Activated naive CD4-positive, alpha-beta T cell treated with anti-CD3 and anti-CD28 coated beads for 36 hours (primary cell): ENCODE measurements around the gene AASDH. TPM values are rescaled to one million over a fixed set of nuclear protein-coding genes. Genes with fewer than 3 reads are reported as not detected.

ENCODE experiments used
- CTCF ChIA-PET: fragments of 350-600 bp; sonication (Branson Sonifier 250); formaldehyde crosslinking; loops from one replicate; lab custom pipeline; 2021; ENCODE audit warnings: antibody characterized with exemption; lab: Charles Lee
- DNase-seq: peaks from one replicate; pipeline ENCODE4 v3.0.0-alpha.2; 2020
- H3K27ac Mint-ChIP-seq: one replicate; pipeline ENCODE4 v1.8.0; 2021; ENCODE audit warnings: mild to moderate bottlenecking, mixed read lengths
- H3K27me3 Mint-ChIP-seq: one replicate; pipeline ENCODE4 v1.8.0; 2021; ENCODE audit warnings: low read depth, mixed read lengths
- H3K36me3 Mint-ChIP-seq: one replicate; pipeline ENCODE4 v1.8.0; 2021; ENCODE audit warnings: low read depth, mixed read lengths
- H3K4me1 Mint-ChIP-seq: one replicate; pipeline ENCODE4 v1.8.0; 2021; ENCODE audit warnings: low read depth, mixed read lengths
- H3K4me3 Mint-ChIP-seq: one replicate; pipeline ENCODE4 v1.8.0; 2021; ENCODE audit warnings: mild to moderate bottlenecking, moderate library complexity, mixed read lengths
- H3K9me3 Mint-ChIP-seq: one replicate; pipeline ENCODE4 v1.8.0; 2021; ENCODE audit warnings: mixed read lengths
- intact Hi-C: fragments of 100-400 bp; cut with micrococcal nuclease; formaldehyde crosslinking; loops from one replicate; pipeline ENCODE4 v1.15.1; 2023
- total RNA-seq, 2 experiments: library from RNA; stranded (reverse); gene quantifications; one replicate each; pipeline ENCODE4 v1.2.3, GENCODE V29; 2021

AASDH gene
- total RNA-seq, 2 experiments from 2014 or later: 13.5 to 17.0 TPM

DNA sequence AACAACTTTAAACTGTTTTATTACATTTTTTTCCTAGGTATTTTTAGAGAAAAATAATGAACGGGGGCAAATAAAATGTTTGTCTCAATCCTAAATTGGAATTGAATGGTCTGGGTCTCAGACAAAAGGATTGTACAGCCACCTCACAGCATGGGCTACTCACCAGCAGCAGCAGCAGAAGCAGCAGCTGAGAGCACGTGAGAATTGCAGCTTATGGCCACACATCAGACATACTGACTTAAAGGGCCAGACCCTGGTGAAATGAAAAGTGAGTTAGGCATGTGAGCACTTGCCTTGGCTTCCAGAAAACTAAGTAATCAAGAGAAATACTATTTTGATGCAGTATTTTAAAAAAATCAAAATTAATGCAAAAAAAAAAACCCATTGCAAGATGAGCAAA is 56.6 kb downstream of the AASDH start:
- no peak for DNase-seq
- H3K36me3 Mint-ChIP-seq: peaks cover 2% of the 10 kb centered on the region
- H3K4me3 Mint-ChIP-seq: no peak overlapping the region
- CTCF ChIA-PET: no interaction called here
- H3K9me3 Mint-ChIP-seq: peaks cover 6% of the 10 kb centered on the region
- H3K4me1 Mint-ChIP-seq: no peaks in the 10 kb centered on the region
- no peaks in the 10 kb centered on the region for H3K27me3 Mint-ChIP-seq
- H3K27ac Mint-ChIP-seq: no peak overlapping the region
- intact Hi-C loops: no loop called here

DNA sequence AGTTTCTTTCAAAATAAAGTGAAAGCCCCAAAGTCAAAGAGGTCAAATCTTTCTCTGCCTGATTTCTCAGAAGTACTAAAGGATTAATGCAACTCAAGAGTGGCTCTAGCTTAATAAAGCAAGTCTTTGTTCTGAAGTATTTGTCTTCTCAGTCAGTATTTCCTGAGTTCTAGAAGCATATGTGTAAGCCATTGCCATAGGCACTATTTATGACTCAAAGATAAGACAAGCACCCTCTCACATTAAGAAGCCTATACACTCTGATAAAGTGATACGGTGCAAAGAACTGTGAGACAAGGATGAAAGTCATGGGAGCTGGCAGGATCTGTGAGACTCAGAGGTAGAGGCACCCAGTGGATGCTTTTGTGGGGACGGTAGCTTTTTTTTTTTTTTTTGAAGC is 60.9 kb downstream of the AASDH start:
- intact Hi-C loops: no loop called here
- Mint-ChIP-seq H3K4me3 (no peak overlapping the region), H3K4me1 (no peaks in the 10 kb centered on the region), H3K9me3 (peaks cover 1% of the 10 kb centered on the region), H3K27me3 (no peaks in the 10 kb centered on the region), H3K36me3 (no peaks in the 10 kb centered on the region), H3K27ac (no peak overlapping the region)
- DNase-seq: no peak
- CTCF ChIA-PET: no interaction called here

DNA sequence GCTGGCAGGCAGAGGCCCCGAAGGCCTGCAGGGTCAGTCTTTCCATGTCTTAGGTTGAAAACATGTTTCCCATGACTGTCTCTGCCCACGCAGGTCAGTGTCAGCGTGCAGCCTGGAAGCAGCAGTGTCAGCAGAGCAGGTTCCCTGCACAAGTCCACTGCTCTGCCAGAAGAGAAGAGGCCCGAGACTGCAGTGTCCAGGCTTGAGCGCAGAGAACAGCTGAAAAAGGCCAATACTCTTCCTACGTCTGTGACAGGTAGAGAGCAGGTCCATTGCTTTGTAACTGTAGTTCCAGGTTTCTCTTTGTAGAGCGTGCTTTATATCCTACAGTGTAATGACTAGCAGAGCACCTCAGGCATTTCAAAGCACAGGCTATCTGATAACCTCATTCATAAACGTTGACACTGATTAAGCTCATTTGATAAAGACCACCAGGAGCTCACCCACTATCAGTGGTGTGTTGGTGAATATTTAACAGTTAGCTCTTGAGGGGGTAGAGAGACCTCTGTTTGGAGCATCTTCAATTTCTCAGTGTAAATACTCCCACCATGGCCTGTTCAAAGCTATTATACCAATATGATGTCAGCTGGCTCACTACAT is 63.2 kb downstream of the AASDH start:
- no peaks in the 10 kb centered on the region for H3K9me3 Mint-ChIP-seq
- no peaks in the 10 kb centered on the region for H3K36me3 Mint-ChIP-seq
- no peak overlapping the region for H3K4me3 Mint-ChIP-seq
- H3K27me3 Mint-ChIP-seq: no peaks in the 10 kb centered on the region
- CTCF ChIA-PET: interaction anchor here (0.6 kb wide), 1 partner anchor 456 kb away, joined by 4 read pairs; no protein-coding TSS in a partner anchor
- H3K4me1 Mint-ChIP-seq: no peaks in the 10 kb centered on the region
- no peak overlapping the region for H3K27ac Mint-ChIP-seq
- DNase-seq: no peak
- intact Hi-C loops: no loop called here

DNA sequence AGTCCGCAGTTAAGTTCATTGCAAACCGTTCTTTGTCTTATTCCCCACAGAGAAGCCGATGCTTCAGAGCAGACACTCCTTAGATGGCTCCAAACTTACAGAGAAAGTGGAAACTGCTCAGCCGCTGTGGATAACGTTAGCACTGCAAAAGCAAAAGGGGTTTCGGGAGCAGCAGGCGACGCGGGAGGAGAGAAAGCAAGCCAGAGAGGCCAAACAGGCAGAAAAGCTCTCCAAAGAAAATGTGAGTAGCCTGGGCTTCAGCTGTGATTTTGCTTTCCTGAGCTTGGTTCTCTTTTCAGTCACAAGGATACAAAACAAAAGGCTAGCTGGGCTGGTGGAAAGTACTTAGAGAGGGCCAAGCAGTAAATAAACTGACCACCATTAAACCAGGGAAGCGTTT is 64.0 kb downstream of the AASDH start:
- CTCF ChIA-PET: no interaction called here
- Mint-ChIP-seq H3K27me3 (no peaks in the 10 kb centered on the region), H3K4me3 (no peak overlapping the region), H3K9me3 (no peaks in the 10 kb centered on the region), H3K27ac (no peak overlapping the region), H3K4me1 (no peaks in the 10 kb centered on the region), H3K36me3 (no peaks in the 10 kb centered on the region)
- intact Hi-C loops: no loop called here
- DNase-seq: no peak

DNA sequence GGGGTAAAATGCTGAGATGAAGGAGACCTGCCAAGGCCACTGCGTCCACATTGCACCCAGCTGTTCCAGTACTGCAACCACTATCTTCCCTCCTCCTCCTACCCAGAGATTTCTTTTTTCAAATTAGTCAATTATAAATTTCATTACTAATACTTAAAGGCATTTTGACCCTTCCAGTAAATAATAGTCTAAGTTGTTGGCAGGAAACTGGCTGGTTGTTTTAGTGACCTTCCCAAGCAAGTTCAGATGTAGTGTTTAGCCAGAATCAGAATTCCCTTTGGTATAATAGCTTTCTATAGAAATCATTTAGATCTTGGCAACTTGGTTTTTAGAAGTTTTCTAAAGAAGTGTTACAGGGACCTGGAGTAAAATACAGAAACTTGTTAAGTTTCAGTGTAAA is 66.0 kb downstream of the AASDH start:
- Mint-ChIP-seq H3K4me1 (no peaks in the 10 kb centered on the region), H3K4me3 (no peak overlapping the region)
- intact Hi-C loops: no loop called here

DNA sequence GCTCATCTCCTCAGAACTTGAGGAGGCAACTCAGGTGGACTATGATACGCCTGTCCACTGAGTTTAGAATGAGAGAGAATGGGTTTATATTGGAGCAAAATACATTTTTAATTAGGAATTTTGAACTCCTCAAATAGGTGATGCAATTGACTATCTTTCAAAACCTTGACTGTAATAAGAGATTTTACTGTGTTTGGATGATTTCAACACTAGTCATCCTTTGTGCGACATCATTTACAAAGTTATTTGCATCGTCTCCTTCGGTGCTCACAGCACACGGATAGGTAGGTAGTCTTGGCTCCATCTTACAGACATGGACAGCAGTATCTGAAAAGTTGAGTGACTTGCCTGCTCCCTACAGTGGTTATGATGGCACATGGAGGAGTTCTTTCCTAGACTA is 67.0 kb downstream of the AASDH start:
- no peaks in the 10 kb centered on the region for H3K4me1 Mint-ChIP-seq
- H3K27ac Mint-ChIP-seq: no peak overlapping the region
- intact Hi-C loops: no loop called here
- H3K36me3 Mint-ChIP-seq: no peaks in the 10 kb centered on the region
- H3K9me3 Mint-ChIP-seq: no peaks in the 10 kb centered on the region
- no peak for DNase-seq
- H3K4me3 Mint-ChIP-seq: no peak overlapping the region
- H3K27me3 Mint-ChIP-seq: no peaks in the 10 kb centered on the region
- CTCF ChIA-PET: interaction anchor here (0.5 kb wide), 1 partner anchor 358 kb away, joined by 4 read pairs; no protein-coding TSS in a partner anchor

More for the DNA sequence above, 66.0 kb downstream of the AASDH start:
- H3K27me3 Mint-ChIP-seq: no peaks in the 10 kb centered on the region
- H3K27ac Mint-ChIP-seq: no peak overlapping the region
- no peaks in the 10 kb centered on the region for H3K36me3 Mint-ChIP-seq
- CTCF ChIA-PET: no interaction called here
- no peaks in the 10 kb centered on the region for H3K9me3 Mint-ChIP-seq
- DNase-seq: no peak

DNA sequence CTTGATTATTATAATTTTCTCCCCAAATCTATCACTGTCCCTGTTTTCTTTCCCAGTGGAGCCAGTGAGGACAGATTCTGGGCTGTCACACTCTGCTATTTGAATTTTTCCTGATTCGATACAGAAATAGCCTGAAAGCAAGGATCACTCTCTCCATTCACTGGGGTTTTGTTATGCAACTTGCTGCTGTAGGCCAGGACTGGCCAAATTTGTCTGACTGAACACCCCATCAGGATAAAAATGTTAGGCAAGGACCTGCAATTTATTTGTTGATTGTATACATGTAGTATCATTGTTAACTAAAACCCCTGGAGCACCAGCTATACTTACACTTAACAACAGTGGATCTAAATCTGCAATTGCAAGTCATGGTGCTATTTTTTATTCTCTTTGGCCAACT is 68.7 kb downstream of the AASDH start:
- no peaks in the 10 kb centered on the region for H3K36me3 Mint-ChIP-seq
- no peak for DNase-seq
- intact Hi-C loops: no loop called here
- H3K4me3 Mint-ChIP-seq: no peak overlapping the region
- H3K4me1 Mint-ChIP-seq: no peaks in the 10 kb centered on the region
- no peaks in the 10 kb centered on the region for H3K9me3 Mint-ChIP-seq
- CTCF ChIA-PET: no interaction called here
- no peak overlapping the region for H3K27ac Mint-ChIP-seq
- no peaks in the 10 kb centered on the region for H3K27me3 Mint-ChIP-seq

DNA sequence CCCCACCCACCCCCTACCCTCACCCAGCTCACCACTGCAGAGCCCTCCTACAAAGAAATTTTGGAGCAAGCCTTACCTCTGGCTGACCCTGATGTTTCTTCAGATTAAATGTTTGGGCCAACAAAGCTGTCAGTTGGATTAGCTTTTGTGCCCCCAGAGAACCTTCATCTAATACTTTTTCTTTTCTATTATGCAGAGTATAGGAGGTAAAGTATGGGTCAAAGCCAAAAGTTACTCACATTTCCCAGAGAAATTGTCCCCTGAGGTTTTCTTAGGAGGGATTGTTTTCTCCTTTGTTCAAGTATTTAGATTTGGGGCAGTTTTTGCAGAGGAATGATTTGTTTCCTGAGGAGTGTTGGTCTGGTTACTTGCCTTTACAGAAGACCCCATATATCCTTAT is 69.5 kb downstream of the AASDH start:
- Mint-ChIP-seq H3K27me3 (no peaks in the 10 kb centered on the region), H3K4me1 (no peaks in the 10 kb centered on the region), H3K9me3 (no peaks in the 10 kb centered on the region), H3K36me3 (no peaks in the 10 kb centered on the region), H3K27ac (no peak overlapping the region), H3K4me3 (no peak overlapping the region)
- CTCF ChIA-PET: no interaction called here
- DNase-seq: no peak
- intact Hi-C loops: no loop called here

DNA sequence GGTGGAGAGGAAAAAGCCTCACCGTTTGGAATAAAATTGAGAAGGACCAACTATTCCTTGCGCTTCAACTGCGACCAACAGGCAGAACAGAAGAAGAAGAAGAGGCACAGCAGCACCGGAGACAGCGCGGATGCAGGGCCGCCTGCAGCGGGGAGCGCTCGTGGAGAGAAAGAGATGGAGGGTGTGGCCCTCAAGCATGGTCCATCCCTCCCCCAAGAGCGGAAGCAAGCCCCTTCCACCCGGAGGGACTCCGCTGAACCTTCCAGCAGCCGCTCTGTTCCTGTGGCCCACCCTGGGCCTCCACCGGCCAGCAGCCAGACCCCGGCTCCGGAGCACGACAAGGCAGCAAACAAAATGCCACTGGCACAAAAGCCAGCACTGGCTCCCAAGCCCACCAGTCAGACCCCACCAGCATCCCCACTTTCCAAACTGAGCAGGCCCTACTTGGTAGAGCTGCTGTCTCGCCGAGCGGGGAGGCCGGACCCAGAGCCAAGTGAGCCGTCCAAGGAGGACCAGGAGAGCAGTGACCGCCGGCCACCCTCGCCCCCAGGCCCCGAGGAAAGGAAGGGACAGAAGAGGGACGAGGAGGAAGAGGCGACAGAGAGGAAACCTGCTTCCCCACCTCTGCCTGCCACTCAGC is 71.2 kb downstream of the AASDH start:
- Mint-ChIP-seq H3K36me3 (no peaks in the 10 kb centered on the region), H3K4me3 (no peak overlapping the region), H3K4me1 (no peaks in the 10 kb centered on the region), H3K27ac (no peak overlapping the region), H3K27me3 (no peaks in the 10 kb centered on the region), H3K9me3 (no peaks in the 10 kb centered on the region)
- CTCF ChIA-PET: no interaction called here
- intact Hi-C loops: no loop called here
- no peak for DNase-seq

DNA sequence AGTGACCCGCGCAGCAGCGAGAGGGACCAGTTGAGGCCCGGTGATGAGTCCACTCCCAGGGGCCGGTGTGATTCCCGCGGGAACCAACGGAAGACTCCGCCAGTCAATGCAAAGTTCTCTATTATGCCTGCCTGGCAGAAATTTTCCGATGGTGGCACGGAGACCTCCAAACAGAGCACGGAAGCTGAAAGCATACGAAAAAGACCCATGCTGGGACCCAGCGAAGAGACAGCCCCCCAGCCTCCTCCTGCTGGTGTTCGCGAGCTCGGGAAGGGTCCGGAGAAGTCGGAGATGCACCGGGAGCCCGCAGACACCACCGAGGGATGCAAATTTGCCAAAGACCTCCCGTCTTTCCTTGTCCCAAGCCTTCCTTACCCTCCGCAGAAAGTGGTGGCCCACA is 71.7 kb downstream of the AASDH start:
- CTCF ChIA-PET: no interaction called here
- no peaks in the 10 kb centered on the region for H3K27me3 Mint-ChIP-seq
- no peak overlapping the region for H3K27ac Mint-ChIP-seq
- DNase-seq: no peak
- H3K4me3 Mint-ChIP-seq: no peak overlapping the region
- intact Hi-C loops: no loop called here
- H3K36me3 Mint-ChIP-seq: no peaks in the 10 kb centered on the region
- no peaks in the 10 kb centered on the region for H3K4me1 Mint-ChIP-seq
- H3K9me3 Mint-ChIP-seq: no peaks in the 10 kb centered on the region

DNA sequence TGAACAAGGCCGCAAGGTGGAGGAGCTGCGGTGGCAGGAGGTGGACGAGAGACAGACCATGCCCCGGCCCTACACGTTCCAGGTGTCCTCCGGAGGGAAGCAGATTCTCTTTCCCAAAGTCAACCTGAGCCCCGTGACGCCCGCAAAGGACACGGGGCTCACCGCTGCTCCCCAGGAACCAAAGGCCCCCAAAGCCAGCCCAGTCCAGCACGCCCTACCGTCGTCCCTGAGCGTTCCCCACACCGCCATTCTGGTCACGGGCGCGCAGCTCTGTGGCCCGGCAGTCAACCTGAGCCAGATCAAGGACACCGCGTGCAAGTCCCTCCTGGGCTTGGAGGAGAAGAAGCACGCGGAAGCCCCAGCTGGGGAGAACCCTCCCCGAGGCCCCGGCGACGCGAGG is 72.2 kb downstream of the AASDH start:
- no peaks in the 10 kb centered on the region for H3K4me1 Mint-ChIP-seq
- intact Hi-C loops: no loop called here

DNA sequence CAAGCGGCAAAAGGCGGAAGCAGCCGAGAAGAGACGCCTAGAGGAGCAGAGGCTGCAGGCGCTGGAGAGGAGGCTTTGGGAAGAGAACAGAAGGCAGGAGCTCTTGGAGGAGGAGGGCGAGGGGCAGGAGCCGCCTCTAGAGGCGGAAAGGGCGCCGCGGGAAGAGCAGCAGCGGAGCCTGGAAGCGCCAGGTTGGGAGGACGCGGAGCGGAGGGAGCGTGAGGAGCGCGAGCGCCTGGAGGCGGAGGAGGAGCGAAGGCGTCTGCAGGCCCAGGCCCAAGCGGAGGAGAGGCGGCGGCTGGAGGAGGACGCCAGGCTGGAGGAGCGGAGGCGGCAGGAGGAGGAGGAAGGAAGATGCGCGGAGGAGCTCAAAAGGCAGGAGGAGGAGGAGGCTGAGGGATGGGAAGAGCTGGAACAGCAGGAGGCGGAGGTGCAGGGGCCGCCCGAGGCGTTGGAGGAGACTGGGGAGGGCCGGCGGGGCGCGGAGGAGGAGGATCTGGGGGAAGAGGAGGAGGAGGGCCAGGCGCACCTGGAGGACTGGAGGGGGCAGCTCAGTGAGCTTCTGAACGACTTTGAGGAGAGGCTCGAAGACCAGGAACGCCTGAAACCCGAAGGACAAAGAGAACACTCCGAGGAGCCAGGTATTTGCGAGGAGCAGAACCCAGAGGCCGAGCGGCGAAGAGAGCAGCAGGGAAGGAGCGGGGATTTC is 72.9 kb downstream of the AASDH start:
- Mint-ChIP-seq H3K9me3 (no peaks in the 10 kb centered on the region), H3K27ac (no peak overlapping the region), H3K27me3 (no peaks in the 10 kb centered on the region), H3K4me1 (no peaks in the 10 kb centered on the region), H3K36me3 (no peaks in the 10 kb centered on the region), H3K4me3 (no peak overlapping the region)
- CTCF ChIA-PET: no interaction called here
- DNase-seq: no peak
- intact Hi-C loops: no loop called here

More for the DNA sequence above, 72.2 kb downstream of the AASDH start:
- no peaks in the 10 kb centered on the region for H3K36me3 Mint-ChIP-seq
- H3K4me3 Mint-ChIP-seq: no peak overlapping the region
- CTCF ChIA-PET: no interaction called here
- no peaks in the 10 kb centered on the region for H3K9me3 Mint-ChIP-seq
- DNase-seq: no peak
- H3K27me3 Mint-ChIP-seq: no peaks in the 10 kb centered on the region
- no peak overlapping the region for H3K27ac Mint-ChIP-seq

DNA sequence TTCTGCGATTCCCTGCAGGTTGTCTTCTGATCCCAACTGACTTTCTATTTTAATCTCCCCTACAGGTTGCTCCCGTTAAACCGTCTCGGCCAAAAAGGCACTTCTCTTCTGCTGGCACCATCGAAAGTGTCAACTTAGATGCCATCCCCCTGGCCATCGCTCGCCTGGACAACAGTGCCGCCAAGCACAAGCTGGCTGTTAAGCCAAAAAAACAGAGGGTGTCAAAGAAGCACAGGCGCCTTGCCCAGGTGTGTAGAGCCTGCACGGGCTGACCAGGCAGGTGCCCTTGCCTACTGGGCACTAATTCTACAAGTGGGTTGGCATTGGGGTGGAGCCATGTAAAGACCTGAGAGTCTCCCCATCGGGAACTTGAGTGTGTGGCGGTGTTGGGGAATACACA is 74.2 kb downstream of the AASDH start:
- no peaks in the 10 kb centered on the region for H3K9me3 Mint-ChIP-seq
- H3K27me3 Mint-ChIP-seq: no peaks in the 10 kb centered on the region
- intact Hi-C loops: no loop called here
- no peaks in the 10 kb centered on the region for H3K4me1 Mint-ChIP-seq
- H3K27ac Mint-ChIP-seq: no peak overlapping the region
- no peak for DNase-seq
- CTCF ChIA-PET: no interaction called here
- no peaks in the 10 kb centered on the region for H3K36me3 Mint-ChIP-seq
- no peak overlapping the region for H3K4me3 Mint-ChIP-seq
